Loucy (cell line): Measurements from ENCODE around the gene CENPE.

ENCODE experiments used
- EZH2phosphoT487 ChIP-seq: fragments of 200-600 bp; IDR thresholded peaks from 2 replicates; pipeline ENCODE4 v1.6.1; 2018; ENCODE audit warnings: antibody characterized with exemption, mild to moderate bottlenecking, moderate library complexity, borderline replicate concordance
- TF ChIP-seq, protein P1 (sequence below): fragments of 200-600 bp; sonication (generic); conservative IDR thresholded peaks from 2 replicates; pipeline ENCODE4 v1.5.1; 2014; ENCODE audit warnings: mild to moderate bottlenecking, antibody characterized with exemption, low read length

DNA sequence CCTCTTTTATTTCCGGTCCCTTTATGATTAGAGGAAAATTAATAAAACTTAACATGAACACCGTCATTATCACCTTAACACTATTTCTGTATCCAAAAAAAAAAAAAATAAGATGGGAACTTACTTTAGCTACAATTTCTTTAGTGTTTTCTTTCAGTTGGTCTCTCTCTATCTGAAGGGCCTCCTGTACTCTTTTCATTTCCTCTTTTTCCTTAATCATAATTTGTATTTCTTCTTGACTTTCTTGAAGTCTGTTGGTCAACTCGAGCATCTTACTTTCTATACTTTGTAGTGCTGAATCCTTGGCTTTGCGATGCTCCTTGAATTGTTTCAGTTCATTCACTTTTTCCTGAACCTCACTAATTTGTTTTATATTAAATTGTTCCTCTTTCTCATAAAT is 53.2 kb downstream of the CENPE start:
- TF ChIP-seq, protein P1, sequence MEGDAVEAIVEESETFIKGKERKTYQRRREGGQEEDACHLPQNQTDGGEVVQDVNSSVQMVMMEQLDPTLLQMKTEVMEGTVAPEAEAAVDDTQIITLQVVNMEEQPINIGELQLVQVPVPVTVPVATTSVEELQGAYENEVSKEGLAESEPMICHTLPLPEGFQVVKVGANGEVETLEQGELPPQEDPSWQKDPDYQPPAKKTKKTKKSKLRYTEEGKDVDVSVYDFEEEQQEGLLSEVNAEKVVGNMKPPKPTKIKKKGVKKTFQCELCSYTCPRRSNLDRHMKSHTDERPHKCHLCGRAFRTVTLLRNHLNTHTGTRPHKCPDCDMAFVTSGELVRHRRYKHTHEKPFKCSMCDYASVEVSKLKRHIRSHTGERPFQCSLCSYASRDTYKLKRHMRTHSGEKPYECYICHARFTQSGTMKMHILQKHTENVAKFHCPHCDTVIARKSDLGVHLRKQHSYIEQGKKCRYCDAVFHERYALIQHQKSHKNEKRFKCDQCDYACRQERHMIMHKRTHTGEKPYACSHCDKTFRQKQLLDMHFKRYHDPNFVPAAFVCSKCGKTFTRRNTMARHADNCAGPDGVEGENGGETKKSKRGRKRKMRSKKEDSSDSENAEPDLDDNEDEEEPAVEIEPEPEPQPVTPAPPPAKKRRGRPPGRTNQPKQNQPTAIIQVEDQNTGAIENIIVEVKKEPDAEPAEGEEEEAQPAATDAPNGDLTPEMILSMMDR = no peak
- TF ChIP-seq EZH2phosphoT487 = no peak
